ENCODE results near the gene PNPO.

DNA sequence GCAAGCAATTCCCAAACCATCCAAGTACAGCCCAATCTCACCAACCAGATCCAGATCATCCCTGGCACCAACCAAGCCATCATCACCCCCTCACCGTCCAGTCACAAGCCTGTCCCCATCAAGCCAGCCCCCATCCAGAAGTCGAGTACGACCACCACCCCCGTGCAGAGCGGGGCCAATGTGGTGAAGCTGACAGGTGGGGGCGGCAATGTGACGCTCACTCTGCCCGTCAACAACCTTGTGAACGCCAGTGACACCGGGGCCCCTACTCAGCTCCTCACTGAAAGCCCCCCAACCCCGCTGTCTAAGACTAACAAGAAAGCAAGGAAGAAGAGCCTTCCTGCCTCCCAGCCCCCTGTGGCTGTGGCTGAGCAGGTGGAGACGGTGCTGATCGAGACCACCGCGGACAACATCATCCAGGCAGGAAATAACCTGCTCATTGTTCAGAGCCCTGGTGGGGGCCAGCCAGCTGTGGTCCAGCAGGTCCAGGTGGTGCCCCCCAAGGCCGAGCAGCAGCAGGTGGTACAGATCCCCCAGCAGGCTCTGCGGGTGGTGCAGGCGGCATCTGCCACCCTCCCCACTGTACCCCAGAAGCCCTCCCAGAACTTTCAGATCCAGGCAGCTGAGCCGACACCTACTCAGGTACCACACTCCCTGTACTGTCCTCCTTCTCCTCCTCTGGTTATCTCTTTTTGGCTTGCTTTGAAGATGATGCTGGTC is 24.7 kb upstream of the PNPO start:
- TF ChIP-seq, protein P1, sequence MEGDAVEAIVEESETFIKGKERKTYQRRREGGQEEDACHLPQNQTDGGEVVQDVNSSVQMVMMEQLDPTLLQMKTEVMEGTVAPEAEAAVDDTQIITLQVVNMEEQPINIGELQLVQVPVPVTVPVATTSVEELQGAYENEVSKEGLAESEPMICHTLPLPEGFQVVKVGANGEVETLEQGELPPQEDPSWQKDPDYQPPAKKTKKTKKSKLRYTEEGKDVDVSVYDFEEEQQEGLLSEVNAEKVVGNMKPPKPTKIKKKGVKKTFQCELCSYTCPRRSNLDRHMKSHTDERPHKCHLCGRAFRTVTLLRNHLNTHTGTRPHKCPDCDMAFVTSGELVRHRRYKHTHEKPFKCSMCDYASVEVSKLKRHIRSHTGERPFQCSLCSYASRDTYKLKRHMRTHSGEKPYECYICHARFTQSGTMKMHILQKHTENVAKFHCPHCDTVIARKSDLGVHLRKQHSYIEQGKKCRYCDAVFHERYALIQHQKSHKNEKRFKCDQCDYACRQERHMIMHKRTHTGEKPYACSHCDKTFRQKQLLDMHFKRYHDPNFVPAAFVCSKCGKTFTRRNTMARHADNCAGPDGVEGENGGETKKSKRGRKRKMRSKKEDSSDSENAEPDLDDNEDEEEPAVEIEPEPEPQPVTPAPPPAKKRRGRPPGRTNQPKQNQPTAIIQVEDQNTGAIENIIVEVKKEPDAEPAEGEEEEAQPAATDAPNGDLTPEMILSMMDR (conservative IDR thresholded peaks at IDR 0.05; ENCODE audit: low read depth, low read length): no peak
- TF ChIP-seq EZH2 (IDR thresholded peaks at IDR 0.05; ENCODE audit: borderline replicate concordance, low read depth, low read length, poor library complexity, severe bottlenecking): no peak
